ENCODE results near the gene LRBA. TPM values are rescaled to one million over a fixed set of nuclear protein-coding genes. Genes with fewer than 3 reads are reported as not detected.

Gene LRBA
- total RNA-seq, 3 donors from 2014 or later (not counting 1 experiment from before 2014, with no cell fraction given) = 72.1 to 87.6 (median 83.1) TPM

- Histone ChIP-seq H3K27ac (ENCODE audit: low read length) (no peak overlapping the region), H3K4me3 (ENCODE audit: low read length) (no peak overlapping the region), H3K27me3 (ENCODE audit: control insufficient read depth, insufficient read depth, low read length) (no peaks in the 10 kb centered on the region), H3K9me3 (ENCODE audit: control insufficient read depth, insufficient read depth, low read length) (no peaks in the 10 kb centered on the region), H3K36me3 (ENCODE audit: control insufficient read depth, insufficient read depth, low read length) (peaks cover 15% of the 10 kb centered on the region), H3K4me1 (ENCODE audit: control insufficient read depth, insufficient read depth, low read length) (no peaks in the 10 kb centered on the region)
- no peak for ATAC-seq
- TF ChIP-seq CTCF (IDR thresholded peaks at IDR 0.05) = no peak
- H3K4me1 Mint-ChIP-seq = peaks cover 18% of the 10 kb centered on the region in 2 donors
- H3K9me3 Mint-ChIP-seq = no peaks in the 10 kb centered on the region
- no peaks in the 10 kb centered on the region for H3K36me3 Mint-ChIP-seq
- no peaks in the 10 kb centered on the region for H3K27me3 Mint-ChIP-seq (ENCODE audit: low read depth in 2 of 2)
- H3K4me3 Mint-ChIP-seq = no peak overlapping the region
- intact Hi-C loops (cut with micrococcal nuclease) = no loop called here
- DNase-seq = no peak
- H3K27ac Mint-ChIP-seq = peak overlapping the region in 1 of 2 donors; percentile 45
Observed at GRCh38 chr4:150818661-150819060, 196.4 kb downstream of the LRBA start.

GRCh38 chr4:150817804-150818528 lies 197.1 kb downstream of the LRBA start:
- Mint-ChIP-seq H3K9me3 (no peaks in the 10 kb centered on the region), H3K27ac (peak overlapping the region in 1 of 2 donors; percentile 42), H3K4me1 (peaks cover 18% of the 10 kb centered on the region in 2 donors), H3K4me3 (no peak overlapping the region), H3K27me3 (ENCODE audit: low read depth in 2 of 2) (no peaks in the 10 kb centered on the region), H3K36me3 (no peaks in the 10 kb centered on the region)
- DNase-seq = no peak
- WGBS (ENCODE audit: insufficient coverage) = 100% methylated on average over 3 of the region's 3 CpGs
- peaks cover 15% of the 10 kb centered on the region for H3K36me3 ChIP-seq (ENCODE audit: control insufficient read depth, insufficient read depth, low read length)
- TF ChIP-seq CTCF (IDR thresholded peaks at IDR 0.05) = no peak
- no peaks in the 10 kb centered on the region for H3K4me1 ChIP-seq (ENCODE audit: control insufficient read depth, insufficient read depth, low read length)
- ATAC-seq = no peak
- H3K27ac ChIP-seq (ENCODE audit: low read length) = no peak overlapping the region
- no peak overlapping the region for H3K4me3 ChIP-seq (ENCODE audit: low read length)
- no peaks in the 10 kb centered on the region for H3K9me3 ChIP-seq (ENCODE audit: control insufficient read depth, insufficient read depth, low read length)
- H3K27me3 ChIP-seq (ENCODE audit: control insufficient read depth, insufficient read depth, low read length) = no peaks in the 10 kb centered on the region
- intact Hi-C loops (cut with micrococcal nuclease) = no loop called here

- intact Hi-C loops (cut with micrococcal nuclease) = no loop called here
- no peaks in the 10 kb centered on the region for H3K9me3 ChIP-seq (ENCODE audit: control insufficient read depth, insufficient read depth, low read length)
- no peaks in the 10 kb centered on the region for H3K4me1 ChIP-seq (ENCODE audit: control insufficient read depth, insufficient read depth, low read length)
- peaks cover 15% of the 10 kb centered on the region for H3K36me3 ChIP-seq (ENCODE audit: control insufficient read depth, insufficient read depth, low read length)
- no peak for DNase-seq
- H3K27me3 Mint-ChIP-seq (ENCODE audit: low read depth in 2 of 2) = no peaks in the 10 kb centered on the region
- H3K27ac Mint-ChIP-seq = no peak overlapping the region
- peaks cover 18% of the 10 kb centered on the region in 2 donors for H3K4me1 Mint-ChIP-seq
- H3K4me3 ChIP-seq (ENCODE audit: low read length) = no peak overlapping the region
- H3K36me3 Mint-ChIP-seq = no peaks in the 10 kb centered on the region
- no peak overlapping the region for H3K27ac ChIP-seq (ENCODE audit: low read length)
- no peak overlapping the region for H3K4me3 Mint-ChIP-seq
- no peak for ATAC-seq
- no peaks in the 10 kb centered on the region for H3K27me3 ChIP-seq (ENCODE audit: control insufficient read depth, insufficient read depth, low read length)
- TF ChIP-seq CTCF (IDR thresholded peaks at IDR 0.05) = no peak
- no peaks in the 10 kb centered on the region for H3K9me3 Mint-ChIP-seq
- 100% methylated on average over 1 of the region's 1 CpG for WGBS (ENCODE audit: insufficient coverage)
Observed at GRCh38 chr4:150817017-150817416, 198.1 kb downstream of the LRBA start.

GRCh38 chr4:150816491-150816890 lies 198.6 kb downstream of the LRBA start:
- TF ChIP-seq CTCF (IDR thresholded peaks at IDR 0.05) = no peak
- Mint-ChIP-seq H3K27ac (no peak overlapping the region), H3K9me3 (no peaks in the 10 kb centered on the region), H3K4me3 (no peak overlapping the region), H3K36me3 (no peaks in the 10 kb centered on the region), H3K4me1 (peaks cover 14 to 15% of the 10 kb centered on the region in 2 donors), H3K27me3 (ENCODE audit: low read depth in 2 of 2) (no peaks in the 10 kb centered on the region)
- DNase-seq (no peak), ATAC-seq (no peak)
- Histone ChIP-seq H3K9me3 (ENCODE audit: control insufficient read depth, insufficient read depth, low read length) (no peaks in the 10 kb centered on the region), H3K4me1 (ENCODE audit: control insufficient read depth, insufficient read depth, low read length) (no peaks in the 10 kb centered on the region), H3K4me3 (ENCODE audit: low read length) (no peak overlapping the region), H3K27ac (ENCODE audit: low read length) (no peak overlapping the region), H3K36me3 (ENCODE audit: control insufficient read depth, insufficient read depth, low read length) (peaks cover 15% of the 10 kb centered on the region), H3K27me3 (ENCODE audit: control insufficient read depth, insufficient read depth, low read length) (no peaks in the 10 kb centered on the region)
- intact Hi-C loops (cut with micrococcal nuclease) = no loop called here

All from natural killer cell (primary cell).